HepG2 (cell line): ENCODE data around the gene TMBIM6.

Source experiments
- ARID3A ChIP-seq: IDR thresholded peaks from 2 replicates; pipeline ENCODE4 v1.6.1; 2012; ENCODE audit warnings: low read depth, low read length, improper control_type of control experiment
- CAMTA2 ChIP-seq: sonication (generic); formaldehyde crosslinking; IDR thresholded peaks from 2 replicates; pipeline ENCODE4 v1.4.0; 2020; ENCODE audit warnings: mild to moderate bottlenecking, missing genetic modification reagents, borderline replicate concordance
- CTCF ChIP-seq: sonication (generic); formaldehyde crosslinking; IDR thresholded peaks from 2 replicates; pipeline ENCODE4 v1.5.0; 2020; ENCODE audit warnings: mild to moderate bottlenecking, missing genetic modification reagents, moderate library complexity
- EP300 ChIP-seq, 3 experiments: sonication (generic) in 1 of 3; formaldehyde crosslinking in 1 of 3; IDR thresholded peaks; 2 replicates each; pipeline versions ENCODE4 v1.5.1 to v1.6.1; 2011 to 2020; ENCODE audit warnings: low read depth in 2 of 3, low read length in 2 of 3, borderline replicate concordance in 1 of 3, improper control_type of control experiment in 1 of 3, mild to moderate bottlenecking in 1 of 3, missing genetic modification reagents in 1 of 3, moderate library complexity in 1 of 3
- GFI1 ChIP-seq: sonication (generic); formaldehyde crosslinking; IDR thresholded peaks from 2 replicates; pipeline ENCODE4 v1.5.0; 2020; ENCODE audit warnings: missing genetic modification reagents, mild to moderate bottlenecking, borderline replicate concordance
- HINFP ChIP-seq: sonication (generic); formaldehyde crosslinking; IDR thresholded peaks from 2 replicates; pipeline ENCODE4 v1.4.0; 2020; ENCODE audit warnings: low read depth, mild to moderate bottlenecking, missing genetic modification reagents
- NR2F2 ChIP-seq: IDR thresholded peaks from 2 replicates; pipeline ENCODE4 v1.6.1; 2012; ENCODE audit warnings: low read depth, inconsistent platforms, borderline replicate concordance
- POLR2A ChIP-seq, 2 experiments: IDR thresholded peaks; 2 replicates each; pipeline ENCODE4 v1.6.1; 2011; ENCODE audit warnings: low read depth in 2 of 2, low read length in 2 of 2, mild to moderate bottlenecking in 1 of 2, moderate library complexity in 1 of 2; ENCODE audit not compliant: insufficient read depth in 1 of 2
- SNAPC5 ChIP-seq: sonication (generic); formaldehyde crosslinking; IDR thresholded peaks from 2 replicates; pipeline ENCODE4 v1.8.1; 2023; ENCODE audit warnings: mild to moderate bottlenecking, missing genetic modification reagents, borderline replicate concordance
- SP4 ChIP-seq: sonication (generic); formaldehyde crosslinking; IDR thresholded peaks from 2 replicates; pipeline ENCODE4 v1.8.1; 2023; ENCODE audit warnings: mild to moderate bottlenecking, missing genetic modification reagents
- SRF ChIP-seq: IDR thresholded peaks from 2 replicates; pipeline ENCODE4 v1.6.1; 2011; ENCODE audit warnings: mild to moderate bottlenecking, low read depth, low read length, moderate library complexity
- TCF7 ChIP-seq: sonication (generic); IDR thresholded peaks from 2 replicates; pipeline ENCODE4 v1.6.1; 2016; ENCODE audit warnings: antibody characterized with exemption, low read depth
- ZNF318 ChIP-seq: sonication (generic); formaldehyde crosslinking; IDR thresholded peaks from 2 replicates; pipeline ENCODE4 v1.4.0; 2020; ENCODE audit warnings: mild to moderate bottlenecking, missing genetic modification reagents
- ZNF44 ChIP-seq: sonication (generic); formaldehyde crosslinking; IDR thresholded peaks from 2 replicates; pipeline ENCODE4 v1.5.1; 2020; ENCODE audit warnings: mild to moderate bottlenecking, missing genetic modification reagents

GRCh38 chr12:49696723-49697122 is 44.6 kb upstream of the TMBIM6 start:
- TF ChIP-seq CTCF (CRISPR knock-in tag): no peak
- TF ChIP-seq HINFP: no peak
- TF ChIP-seq ZNF318 (CRISPR knock-in tag): no peak
- TF ChIP-seq ZNF44: no peak
- TF ChIP-seq GFI1 (CRISPR knock-in tag): no peak
- no peak for TF ChIP-seq SRF
- TF ChIP-seq CAMTA2: no peak
- TF ChIP-seq EP300 (IDR thresholded peaks at IDR 0.05; ENCODE audit: low read depth in 2 of 2, low read length in 2 of 2): no peak
- no peak for TF ChIP-seq EP300 (CRISPR knock-in tag; IDR thresholded peaks at IDR 0.05; ENCODE audit: borderline replicate concordance)
- no peak for TF ChIP-seq SP4 (CRISPR knock-in tag)
- no peak for TF ChIP-seq TCF7
- TF ChIP-seq POLR2A (IDR thresholded peaks at IDR 0.05; ENCODE audit: insufficient read depth in 1 of 2, low read depth in 2 of 2, low read length in 2 of 2): no peak
- no peak for TF ChIP-seq NR2F2
- no peak for TF ChIP-seq SNAPC5
- no peak for TF ChIP-seq ARID3A
